Naive thymus-derived CD8-positive, alpha-beta T cell (primary cell): Measurements from ENCODE around the gene MAML2. TPM values are rescaled to one million over a fixed set of nuclear protein-coding genes. Genes with fewer than 3 reads are reported as not detected.
A peak's percentile ranks its signal among the peaks of the same experiment; 100 is the strongest.

Source experiments
- ATAC-seq, 2 donors: fragments of 150-1000 bp; cut with Tn5 transposase in 1 of 2; sonication (Bioruptor Pico), chemical (Tn5 transposase) in 1 of 2; 1 replicate in 1 of 2; 2 replicates in 1 of 2; pipeline ENCODE4 v1.10.0; 2021; ENCODE audit warnings: mild to moderate bottlenecking in 2 of 2, moderate library complexity in 2 of 2
- POLR2A ChIA-PET: fragments of 350-600 bp; sonication (Branson Sonifier 250); formaldehyde crosslinking; loops from one replicate; lab custom pipeline; 2021; ENCODE audit warnings: antibody characterized with exemption; lab: Charles Lee
- DNase-seq, 10 donors: peaks; one replicate each; pipeline versions ENCODE4 v3.0.0 to v3.0.0-alpha.2; 2020 to 2022
- H3K27ac Mint-ChIP-seq, 10 donors: one replicate each; pipeline ENCODE4 v1.8.0; 2020 to 2022; ENCODE audit warnings: mild to moderate bottlenecking in 10 of 10, mixed read lengths in 10 of 10, moderate library complexity in 4 of 10, inconsistent platforms in 1 of 10
- H3K27me3 Mint-ChIP-seq, 5 donors: one replicate each; pipeline ENCODE4 v1.8.0; 2021 to 2022; ENCODE audit warnings: mixed read lengths in 5 of 5
- H3K36me3 Mint-ChIP-seq, 3 donors: one replicate each; pipeline ENCODE4 v1.8.0; 2020 to 2022; ENCODE audit warnings: mixed read lengths in 3 of 3, mild to moderate bottlenecking in 2 of 3, inconsistent platforms in 1 of 3
- H3K4me1 Mint-ChIP-seq, 4 donors: one replicate each; pipeline ENCODE4 v1.8.0; 2021 to 2022; ENCODE audit warnings: mixed read lengths in 4 of 4
- H3K4me3 Mint-ChIP-seq, 10 donors: one replicate each; pipeline ENCODE4 v1.8.0; 2020 to 2022; ENCODE audit warnings: mild to moderate bottlenecking in 10 of 10, mixed read lengths in 10 of 10, moderate library complexity in 6 of 10, inconsistent platforms in 1 of 10
- H3K9me3 Mint-ChIP-seq, 9 donors: one replicate each; pipeline ENCODE4 v1.8.0; 2020 to 2022; ENCODE audit warnings: mixed read lengths in 9 of 9, mild to moderate bottlenecking in 3 of 9, inconsistent platforms in 1 of 9, moderate library complexity in 1 of 9
- polyA plus RNA-seq, 3 donors: library from polyadenylated mRNA; unstranded; fragments of 300-500 nt; fragmentation: Illumina TruSeq; gene quantifications; one replicate each; pipeline ENCODE4 v1.2.3, GENCODE V29; 2021
- total RNA-seq, 8 experiments: library from RNA in 2 of 8; stranded (reverse) in 2 of 8; gene quantifications; one replicate each; pipeline ENCODE4 v1.2.3 and lab custom pipeline; 2021 to 2026

MAML2 gene
- total and polyA plus RNA-seq, 5 experiments from 2014 or later, result 6.6 to 68.5 (median 33.0) TPM

DNA sequence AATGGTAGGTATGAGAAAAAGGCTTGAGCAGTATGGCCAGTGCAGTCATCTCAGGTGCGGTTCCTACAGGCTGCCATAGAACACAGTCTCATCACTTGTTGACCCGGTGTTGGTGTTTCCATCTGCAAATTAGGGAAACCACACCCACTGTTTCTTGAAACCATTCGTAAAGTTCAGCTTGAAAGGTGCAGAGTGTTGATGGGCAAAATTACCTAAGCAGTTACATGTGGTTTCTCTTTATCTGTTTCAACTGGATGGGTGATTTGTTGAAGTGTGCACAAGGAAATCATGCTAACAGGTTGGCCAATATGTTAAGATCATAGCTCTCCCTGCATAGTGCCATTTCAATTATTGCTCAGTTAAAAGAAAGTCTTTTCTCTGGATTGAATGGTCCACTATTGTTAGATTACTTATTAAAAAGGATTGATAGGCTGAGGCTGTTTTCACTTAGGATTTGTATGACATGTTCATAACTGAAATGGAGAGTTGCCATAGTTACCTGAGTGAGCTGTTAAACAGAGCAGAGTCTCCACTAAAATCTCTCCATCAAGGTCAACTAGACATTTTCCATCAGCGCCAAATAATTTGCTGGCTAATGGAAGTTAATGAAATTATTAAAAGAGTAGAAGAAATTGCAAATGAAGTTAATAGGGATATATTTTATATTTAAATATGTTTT, 215.9 kb downstream of the MAML2 start:
- Mint-ChIP-seq H3K4me1 (peaks cover 45 to 89% (median 78%) of the 10 kb centered on the region in 4 donors), H3K9me3 (no peaks in the 10 kb centered on the region), H3K36me3 (peaks cover 0 to 33% (median 28%) of the 10 kb centered on the region in 3 donors), H3K27ac (peak overlapping the region in 8 of 10 donors; percentile 17 to 80 (median 58)), H3K4me3 (peak overlapping the region in 2 of 10 donors; percentile 5 to 51), H3K27me3 (no peaks in the 10 kb centered on the region)
- ATAC-seq (no peak), DNase-seq (no peak)
- POLR2A ChIA-PET, result interaction anchor here (0.7 kb wide), 1 partner anchor 338 kb away, joined by 3 read pairs; the partner anchor contains the start of gene FAM76B

DNA sequence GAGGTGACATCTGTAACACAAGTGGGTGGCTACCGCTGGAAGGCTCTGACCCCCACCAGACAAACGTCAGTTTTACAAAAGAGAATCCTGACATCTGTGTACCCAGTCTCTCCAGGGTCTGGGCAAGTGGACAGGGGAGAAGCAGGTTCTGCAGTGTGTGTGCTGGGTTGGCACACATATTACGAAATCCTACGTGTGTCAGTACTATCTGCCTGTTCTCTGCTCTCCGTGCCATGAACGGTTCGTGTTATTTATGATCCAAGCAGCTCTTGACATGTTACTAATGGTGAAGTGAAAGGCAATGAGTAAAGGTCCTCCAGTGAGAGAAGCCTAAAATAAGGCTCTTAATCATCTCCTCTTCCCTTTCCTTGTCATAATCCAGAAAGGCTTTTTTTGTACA, 217.6 kb downstream of the MAML2 start:
- DNase-seq, result no peak
- POLR2A ChIA-PET, result interaction anchor here (0.6 kb wide), 1 partner anchor 161 kb away, joined by 3 read pairs; no protein-coding TSS in a partner anchor
- Mint-ChIP-seq H3K27ac (peak overlapping the region; percentile 8 to 80 (median 72)), H3K9me3 (no peaks in the 10 kb centered on the region), H3K27me3 (no peaks in the 10 kb centered on the region), H3K36me3 (peaks cover 0 to 33% (median 26%) of the 10 kb centered on the region in 3 donors), H3K4me3 (peak overlapping the region in 2 of 10 donors; percentile 41 to 54), H3K4me1 (peaks cover 42 to 80% (median 75%) of the 10 kb centered on the region in 4 donors)
- ATAC-seq, result no peak

DNA sequence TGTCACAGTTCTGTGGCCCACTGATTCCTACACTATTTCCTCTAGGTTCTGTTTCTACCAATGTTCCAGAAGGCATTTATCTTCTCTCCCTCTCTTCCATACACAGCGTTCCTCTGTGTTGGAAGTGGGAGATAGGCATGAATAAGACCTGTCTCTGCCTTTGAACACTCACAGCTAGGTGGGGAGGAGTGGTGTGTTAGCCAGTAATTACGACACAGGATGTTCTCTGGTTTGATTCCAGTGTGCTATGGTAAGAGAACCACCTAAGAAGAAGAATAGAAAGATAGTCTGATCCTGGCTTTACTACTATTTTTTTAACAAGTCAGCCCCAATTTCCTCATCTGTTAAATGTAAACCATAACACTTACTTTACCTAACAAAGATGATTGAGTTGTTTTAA, 218.8 kb downstream of the MAML2 start:
- peak in 5 of 10 donors; percentile 12 to 62 (median 35) for DNase-seq
- no peaks in the 10 kb centered on the region for H3K9me3 Mint-ChIP-seq
- peaks cover under 1 to 34% (median 22%) of the 10 kb centered on the region in 3 donors for H3K36me3 Mint-ChIP-seq
- POLR2A ChIA-PET, result interaction anchor here (0.6 to 1.5 kb wide), 2 partner anchors 16 to 19 kb away, joined by 3 to 4 read pairs; no protein-coding TSS in a partner anchor
- peaks cover 42 to 79% (median 66%) of the 10 kb centered on the region in 4 donors for H3K4me1 Mint-ChIP-seq
- peak overlapping the region; percentile 9 to 91 (median 76) for H3K27ac Mint-ChIP-seq
- H3K27me3 Mint-ChIP-seq, result no peaks in the 10 kb centered on the region
- H3K4me3 Mint-ChIP-seq, result peak overlapping the region in 8 of 10 donors; percentile 33 to 60 (median 48)
- ATAC-seq, result peak; percentile 73 to 92

DNA sequence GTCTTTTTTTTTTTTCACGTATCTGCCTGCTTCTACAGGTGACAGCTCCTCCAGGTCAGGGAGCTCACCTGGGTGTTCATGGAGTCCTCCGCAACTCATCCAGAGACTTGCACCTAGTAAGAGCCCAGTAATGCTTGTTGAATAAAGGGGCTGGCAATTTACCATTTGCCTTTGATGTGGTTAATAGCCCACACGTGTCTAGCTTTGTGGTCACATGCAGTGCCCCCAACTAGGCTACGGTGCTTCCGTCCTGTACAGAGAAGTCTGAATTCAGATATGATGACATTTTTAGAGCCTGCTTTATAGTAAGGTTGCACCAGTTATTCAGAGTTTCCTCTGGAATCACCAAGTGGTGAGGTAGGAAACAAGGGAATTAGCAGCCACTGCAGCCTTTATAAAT, 219.7 kb downstream of the MAML2 start:
- peaks cover 9 to 41% (median 23%) of the 10 kb centered on the region in 3 donors for H3K36me3 Mint-ChIP-seq
- H3K4me1 Mint-ChIP-seq, result peaks cover 38 to 80% (median 64%) of the 10 kb centered on the region in 4 donors
- DNase-seq (peak in 6 of 10 donors; percentile 12 to 46 (median 31)), ATAC-seq (peak; percentile 58 to 66)
- H3K9me3 Mint-ChIP-seq, result no peaks in the 10 kb centered on the region
- H3K27me3 Mint-ChIP-seq, result no peaks in the 10 kb centered on the region
- POLR2A ChIA-PET, result interaction anchor here (0.8 to 1.5 kb wide), 4 partner anchors 15 to 220 kb away, joined by 3 to 6 read pairs (median 4); partner anchors contain the start of gene MAML2
- H3K4me3 Mint-ChIP-seq, result peak overlapping the region; percentile 17 to 77 (median 54)
- peak overlapping the region; percentile 57 to 91 (median 82) for H3K27ac Mint-ChIP-seq

DNA sequence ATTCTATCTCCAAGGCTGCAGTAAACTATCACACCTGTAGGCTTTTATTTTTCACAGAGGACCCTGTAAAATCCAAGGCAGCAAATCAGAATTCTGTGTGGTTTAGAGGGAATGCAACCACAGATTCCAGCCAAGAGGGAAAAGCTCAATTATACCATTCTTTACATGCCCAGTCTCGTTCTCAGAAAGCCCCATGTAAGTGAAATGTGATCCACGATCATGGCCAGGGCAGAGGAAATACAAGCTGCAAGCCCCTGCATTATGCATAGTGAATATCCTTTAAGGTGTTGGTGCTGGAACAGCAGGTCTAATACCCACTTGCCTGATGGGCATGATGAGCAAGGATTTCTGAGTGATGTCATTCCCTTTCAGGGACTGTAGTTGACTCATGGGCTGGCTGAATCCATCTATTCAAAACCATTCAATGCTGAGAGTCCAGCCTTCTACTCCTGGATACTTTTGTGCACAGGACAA, 220.4 kb downstream of the MAML2 start:
- Mint-ChIP-seq H3K27me3 (no peaks in the 10 kb centered on the region), H3K36me3 (peaks cover 10 to 37% (median 28%) of the 10 kb centered on the region in 3 donors), H3K9me3 (peaks cover 0 to 2% (median 0%) of the 10 kb centered on the region in 9 donors), H3K27ac (peak overlapping the region in 9 of 10 donors; percentile 1 to 91 (median 82)), H3K4me3 (peak overlapping the region in 4 of 10 donors; percentile 15 to 75 (median 30)), H3K4me1 (peaks cover 37 to 79% (median 62%) of the 10 kb centered on the region in 4 donors)
- DNase-seq (no peak), ATAC-seq (no peak)
- POLR2A ChIA-PET, result interaction anchor here (0.6 to 1.5 kb wide), 4 partner anchors 15 to 180 kb away, joined by 3 to 6 read pairs (median 4); no protein-coding TSS in a partner anchor

DNA sequence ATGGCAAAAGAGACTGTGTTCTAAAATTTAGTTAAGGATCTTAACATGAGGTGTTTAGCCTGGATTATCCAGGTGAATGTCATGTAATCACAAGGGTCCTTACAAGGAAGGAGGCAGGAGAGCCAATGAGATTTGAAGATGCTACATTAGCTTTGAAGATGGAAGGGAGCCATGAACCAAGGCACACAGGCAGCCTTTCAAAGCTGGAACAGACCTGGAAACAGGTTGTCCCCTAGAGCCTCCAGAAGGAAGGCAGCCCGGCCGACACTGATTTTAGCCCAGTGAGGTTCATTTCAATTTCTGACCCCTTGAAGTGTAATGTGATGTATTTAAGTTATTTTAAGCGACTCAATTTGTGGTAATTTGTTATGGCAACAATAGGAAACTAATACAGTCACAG, 223.8 kb downstream of the MAML2 start:
- H3K4me1 Mint-ChIP-seq, result peaks cover 33 to 78% (median 53%) of the 10 kb centered on the region in 4 donors
- POLR2A ChIA-PET, result interaction anchor here (0.6 kb wide), 2 partner anchors 36 to 112 kb away, joined by 3 to 4 read pairs; no protein-coding TSS in a partner anchor
- H3K4me3 Mint-ChIP-seq, result no peak overlapping the region
- DNase-seq (no peak), ATAC-seq (no peak)
- H3K36me3 Mint-ChIP-seq, result peaks cover 20 to 49% (median 44%) of the 10 kb centered on the region in 3 donors
- no peaks in the 10 kb centered on the region for H3K27me3 Mint-ChIP-seq
- peak overlapping the region in 2 of 10 donors; percentile 22 to 49 for H3K27ac Mint-ChIP-seq
- peaks cover 0 to 2% (median 0%) of the 10 kb centered on the region in 9 donors for H3K9me3 Mint-ChIP-seq

DNA sequence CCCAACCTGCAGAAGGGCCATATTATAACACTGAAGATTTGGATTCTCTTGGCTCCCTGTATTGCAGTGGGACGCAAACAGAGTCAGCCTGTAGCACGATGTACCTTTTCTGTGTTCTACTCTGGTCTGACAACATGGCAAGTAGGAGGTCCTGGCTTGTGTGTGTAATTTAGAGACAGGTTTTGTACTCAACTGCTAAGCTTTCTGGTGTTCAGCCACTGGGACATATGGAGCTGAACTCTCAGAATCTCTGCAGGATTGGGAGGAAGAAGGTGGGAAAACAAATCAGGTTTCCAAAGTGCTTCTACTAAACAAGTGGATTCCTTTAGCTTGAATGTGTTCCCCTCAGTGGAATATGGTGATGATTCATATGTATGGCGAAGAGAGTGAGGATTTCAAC, 226.6 kb downstream of the MAML2 start:
- H3K4me3 Mint-ChIP-seq, result no peak overlapping the region
- H3K27ac Mint-ChIP-seq, result peak overlapping the region in 9 of 10 donors; percentile 3 to 86 (median 14)
- DNase-seq (no peak), ATAC-seq (no peak)
- peaks cover 20 to 45% (median 40%) of the 10 kb centered on the region in 3 donors for H3K36me3 Mint-ChIP-seq
- peaks cover 0 to 2% (median 0%) of the 10 kb centered on the region in 9 donors for H3K9me3 Mint-ChIP-seq
- H3K4me1 Mint-ChIP-seq, result peaks cover 32 to 78% (median 54%) of the 10 kb centered on the region in 4 donors
- H3K27me3 Mint-ChIP-seq, result no peaks in the 10 kb centered on the region
- POLR2A ChIA-PET, result no interaction called here

DNA sequence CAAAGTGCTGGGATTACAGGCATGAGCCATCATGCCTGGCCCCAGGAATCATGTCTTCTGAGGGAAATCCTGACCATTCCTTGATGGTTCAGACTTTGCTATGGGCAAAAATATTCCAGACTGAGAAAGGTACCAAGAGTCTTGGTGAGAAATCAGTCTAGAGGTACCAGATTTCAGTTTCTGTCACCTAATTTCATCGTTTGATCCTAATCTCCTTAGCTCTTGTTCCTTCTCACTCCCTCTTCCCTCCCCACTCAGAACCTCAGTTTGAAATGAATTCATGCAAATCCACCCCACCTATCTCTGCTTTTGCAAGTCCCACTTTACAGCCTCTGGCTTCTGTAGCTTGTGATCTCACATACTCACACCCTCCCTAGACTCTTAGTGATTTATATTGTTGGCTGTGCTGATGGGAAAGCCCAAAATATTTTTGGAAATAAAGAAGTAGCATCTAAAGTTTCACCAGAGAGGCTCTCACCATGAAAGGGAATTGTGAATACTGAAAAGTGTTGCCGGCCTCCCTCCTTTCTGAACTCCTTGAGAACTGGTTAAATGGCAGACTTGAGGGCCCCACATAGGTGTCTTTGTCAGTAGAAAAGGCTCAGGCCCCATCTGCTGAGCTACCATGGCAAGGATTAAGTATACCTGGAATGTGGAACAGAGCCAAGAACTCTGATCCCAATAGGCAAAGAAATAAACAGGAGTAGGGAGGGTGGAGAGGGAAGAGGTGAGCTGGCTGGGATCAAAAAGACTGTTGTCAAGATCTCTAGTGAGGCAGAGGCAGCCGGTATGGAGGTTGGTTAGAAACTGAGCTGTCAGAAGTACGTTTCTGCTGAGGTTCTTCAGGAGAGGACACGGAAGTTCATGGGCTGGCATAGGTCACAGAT, 228.6 kb downstream of the MAML2 start:
- no peak for DNase-seq
- POLR2A ChIA-PET, result no interaction called here
- Mint-ChIP-seq H3K4me1 (peaks cover 33 to 76% (median 60%) of the 10 kb centered on the region in 4 donors), H3K27me3 (no peaks in the 10 kb centered on the region), H3K9me3 (peaks cover 0 to 2% (median 0%) of the 10 kb centered on the region in 9 donors), H3K4me3 (peak overlapping the region in 2 of 10 donors; percentile 3 to 25), H3K36me3 (peaks cover 20 to 42% (median 38%) of the 10 kb centered on the region in 3 donors), H3K27ac (peak overlapping the region; percentile 7 to 86 (median 75))
- ATAC-seq, result no peak

DNA sequence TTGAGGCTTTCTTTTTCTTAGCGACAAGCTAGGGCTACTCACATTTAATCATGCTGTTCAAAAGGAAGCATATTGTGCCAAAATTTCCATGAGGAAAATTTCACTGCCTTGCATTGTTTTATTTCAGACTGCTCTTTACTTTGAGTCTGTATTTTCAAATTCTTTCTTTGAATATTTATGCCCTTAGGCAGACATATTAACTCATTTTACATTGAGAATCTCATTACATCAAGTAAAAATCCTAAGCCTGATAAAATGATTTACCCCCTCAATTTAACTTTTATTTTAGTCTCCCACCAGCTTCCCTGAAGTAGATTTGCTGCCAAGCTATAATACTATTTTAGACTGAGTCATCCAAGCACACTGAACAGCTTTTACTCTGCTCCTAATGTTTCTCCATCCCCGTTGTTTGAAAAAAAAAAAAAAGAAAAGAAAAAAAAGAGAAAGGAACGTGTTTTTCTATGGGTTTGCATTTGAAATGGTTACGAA, 229.8 kb downstream of the MAML2 start:
- Mint-ChIP-seq H3K9me3 (peaks cover 0 to 2% (median 0%) of the 10 kb centered on the region in 9 donors), H3K27ac (peak overlapping the region in 8 of 10 donors; percentile 4 to 87 (median 68)), H3K4me3 (peak overlapping the region in 1 of 10 donors; percentile 5), H3K36me3 (peaks cover 11 to 37% (median 31%) of the 10 kb centered on the region in 3 donors), H3K27me3 (no peaks in the 10 kb centered on the region), H3K4me1 (peaks cover 31 to 67% (median 55%) of the 10 kb centered on the region in 4 donors)
- no peak for ATAC-seq
- no peak for DNase-seq
- POLR2A ChIA-PET, result no interaction called here

DNA sequence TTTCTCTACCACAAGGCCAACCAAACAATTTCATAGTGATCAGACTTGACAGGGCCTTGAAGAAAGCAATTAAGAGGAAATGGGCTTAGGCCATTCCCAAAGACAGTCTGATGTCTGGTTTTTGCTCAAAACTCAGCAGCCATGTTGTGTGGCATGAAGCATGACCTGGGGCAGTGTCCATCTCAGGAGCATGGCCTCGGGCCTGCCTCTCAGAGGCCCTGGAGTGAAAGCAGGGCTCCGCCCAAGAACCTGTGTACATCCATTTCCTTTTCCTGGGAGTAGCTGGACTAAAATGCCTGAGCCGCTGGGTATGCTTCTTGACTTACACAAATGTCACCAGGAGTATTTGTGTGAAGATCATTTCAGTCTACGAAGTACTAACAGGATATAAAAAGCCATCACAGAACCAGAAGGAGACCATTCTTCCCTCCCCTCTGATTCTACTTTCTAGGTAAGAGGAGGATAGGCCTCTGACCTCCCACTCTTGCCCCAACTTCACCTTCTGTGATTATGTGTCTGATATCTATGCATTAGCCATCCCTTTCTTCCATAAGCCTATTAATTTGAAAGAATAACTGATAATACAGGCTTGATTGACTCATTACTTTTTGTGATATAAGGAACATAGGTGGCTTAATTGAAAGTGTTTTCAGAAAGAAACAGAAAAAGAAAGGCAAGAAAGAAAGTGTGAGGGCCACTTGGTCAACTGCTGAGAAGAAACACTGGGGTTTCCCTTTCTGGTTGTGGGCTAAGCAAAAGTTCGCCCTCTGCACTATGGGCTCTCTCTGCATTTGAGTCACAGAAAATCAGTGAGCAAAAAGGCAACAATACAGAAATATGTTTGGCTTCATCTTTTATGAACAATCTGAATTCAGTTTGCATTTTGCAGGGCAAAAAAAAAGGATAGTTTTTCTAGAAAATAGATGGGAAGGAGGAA, 230.5 kb downstream of the MAML2 start:
- H3K27me3 Mint-ChIP-seq, result no peaks in the 10 kb centered on the region
- peak overlapping the region; percentile 49 to 87 (median 66) for H3K27ac Mint-ChIP-seq
- peak overlapping the region in 2 of 10 donors; percentile 5 to 22 for H3K4me3 Mint-ChIP-seq
- H3K9me3 Mint-ChIP-seq, result no peaks in the 10 kb centered on the region
- DNase-seq (no peak), ATAC-seq (no peak)
- peaks cover 32 to 67% (median 57%) of the 10 kb centered on the region in 4 donors for H3K4me1 Mint-ChIP-seq
- H3K36me3 Mint-ChIP-seq, result peaks cover 10 to 34% (median 32%) of the 10 kb centered on the region in 3 donors
- POLR2A ChIA-PET, result no interaction called here

DNA sequence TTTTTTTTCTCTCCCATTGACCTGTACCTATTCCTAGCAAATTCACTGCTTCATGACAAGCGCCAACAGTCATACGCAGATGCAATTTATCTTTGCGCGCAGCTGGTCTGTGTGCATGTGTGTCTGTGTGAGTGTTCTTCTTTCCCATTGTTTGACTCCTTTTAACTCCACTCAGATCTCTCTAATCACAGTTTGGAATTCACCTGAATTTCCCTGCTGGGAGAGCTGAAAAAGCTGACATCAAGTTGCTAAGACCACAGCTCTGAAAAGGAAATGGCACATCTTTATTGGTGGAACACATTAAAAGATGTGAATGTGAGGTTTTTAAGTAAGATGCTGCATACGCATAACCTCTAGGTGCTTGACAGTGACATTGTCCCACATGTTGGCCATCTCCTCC, 231.7 kb downstream of the MAML2 start:
- DNase-seq, result no peak
- H3K4me1 Mint-ChIP-seq, result peaks cover 34 to 67% (median 63%) of the 10 kb centered on the region in 4 donors
- H3K9me3 Mint-ChIP-seq, result no peaks in the 10 kb centered on the region
- H3K36me3 Mint-ChIP-seq, result peaks cover 10 to 36% (median 25%) of the 10 kb centered on the region in 3 donors
- H3K27me3 Mint-ChIP-seq, result no peaks in the 10 kb centered on the region
- peak; percentile 21 to 74 for ATAC-seq
- POLR2A ChIA-PET, result interaction anchor here (0.6 kb wide), 1 partner anchor 144 kb away, joined by 3 read pairs; no protein-coding TSS in a partner anchor
- peak overlapping the region in 6 of 10 donors; percentile 9 to 79 (median 42) for H3K27ac Mint-ChIP-seq
- H3K4me3 Mint-ChIP-seq, result peak overlapping the region in 1 of 10 donors; percentile 6
